Measurements from ENCODE around the gene CRX.

DNA sequence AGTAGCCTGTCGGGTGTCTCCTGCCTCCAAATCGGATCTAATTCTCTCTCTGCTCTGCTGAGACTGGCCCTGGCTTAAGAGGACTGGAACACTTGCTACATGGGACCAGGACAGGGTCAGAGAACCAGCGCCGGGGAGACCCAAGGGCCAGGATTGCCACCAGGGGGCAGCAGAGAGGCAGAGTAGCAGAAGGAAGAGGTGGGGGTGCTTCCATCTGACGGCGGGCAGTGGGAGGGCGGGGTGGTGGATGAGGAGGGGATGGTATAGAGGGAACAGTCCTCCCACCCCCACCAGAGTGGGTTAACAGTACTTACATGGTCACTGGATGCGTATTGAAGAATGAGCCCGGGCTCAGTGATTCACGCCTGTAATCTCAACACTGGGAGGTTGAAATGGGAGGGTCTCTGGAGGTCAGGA, 31.3 kb upstream of the CRX start:
- TF ChIP-seq POLR2A (IDR thresholded peaks at IDR 0.05), result no peak
- TF ChIP-seq CTCF (IDR thresholded peaks at IDR 0.05), result peak; percentile 36 to 82 (median 66)
- TF ChIP-seq POLR2AphosphoS5 (IDR thresholded peaks at IDR 0.05), result no peak

Data from prostate gland (tissue), 2 donors.